ENCODE data around the gene AGO4. TPM values are rescaled to one million over a fixed set of nuclear protein-coding genes. Genes with fewer than 3 reads are reported as not detected.
A peak's percentile ranks its signal among the peaks of the same experiment; 100 is the strongest.
"Not testable (repeated sequence)": the region's sequence is repeated elsewhere in the genome, so short reads cannot be mapped to it uniquely, and the experiment has no call there.

Gene AGO4
- total RNA-seq, 2 donors from 2014 or later, result 5.9 to 8.1 TPM

DNA sequence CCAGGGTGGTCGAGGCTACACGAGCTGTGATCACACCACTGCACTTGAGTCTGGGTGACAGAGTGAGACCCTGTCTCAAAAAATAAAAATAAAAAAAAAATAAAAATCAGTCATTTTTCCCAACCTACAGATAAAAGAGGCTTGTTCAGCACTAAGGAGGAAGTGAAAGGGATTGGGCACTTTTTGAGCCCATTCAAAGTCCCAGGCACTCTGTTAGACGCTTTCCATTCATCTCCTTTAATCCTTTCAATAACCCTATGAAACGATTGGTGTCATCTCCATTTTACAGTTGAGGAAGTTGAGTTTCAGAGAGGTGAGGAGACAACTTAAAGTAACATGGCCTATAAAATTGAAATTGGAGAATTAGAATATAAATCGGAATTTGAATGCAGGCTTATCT, 10.4 kb upstream of the AGO4 start:
- no peaks in the 10 kb centered on the region for H3K4me1 Mint-ChIP-seq
- H3K27me3 Mint-ChIP-seq, result no peaks in the 10 kb centered on the region
- H3K27ac Mint-ChIP-seq, result no peak overlapping the region
- no peaks in the 10 kb centered on the region for H3K9me3 Mint-ChIP-seq
- no peak for ATAC-seq (replicated peaks)
- H3K4me3 Mint-ChIP-seq, result no peak overlapping the region
- no peaks in the 10 kb centered on the region for H3K36me3 Mint-ChIP-seq (ENCODE audit: low read depth)

- H3K4me3 Mint-ChIP-seq; H3K9me3 Mint-ChIP-seq; ATAC-seq (replicated peaks); H3K27ac Mint-ChIP-seq; H3K36me3 Mint-ChIP-seq (ENCODE audit: low read depth); H3K27me3 Mint-ChIP-seq; H3K4me1 Mint-ChIP-seq: not testable (repeated sequence)
Measured at GRCh38 chr1:35798019-35798418, 9.8 kb upstream of the AGO4 start.

- H3K4me3 Mint-ChIP-seq; H3K9me3 Mint-ChIP-seq; ATAC-seq (replicated peaks); H3K27me3 Mint-ChIP-seq; H3K27ac Mint-ChIP-seq; H3K4me1 Mint-ChIP-seq; H3K36me3 Mint-ChIP-seq (ENCODE audit: low read depth): not testable (repeated sequence)
Measured at GRCh38 chr1:35800167-35800887, 7.5 kb upstream of the AGO4 start.

GRCh38 chr1:35808450-35809113, 766 bp downstream of the AGO4 start:
- H3K9me3 Mint-ChIP-seq, result no peaks in the 10 kb centered on the region
- no peaks in the 10 kb centered on the region for H3K27me3 Mint-ChIP-seq
- peak overlapping the region; percentile 78 for H3K27ac Mint-ChIP-seq
- H3K36me3 Mint-ChIP-seq (ENCODE audit: low read depth), result no peaks in the 10 kb centered on the region
- H3K4me3 Mint-ChIP-seq, result peak overlapping the region; percentile 83
- peak; percentile 71 for ATAC-seq (replicated peaks)
- peaks cover 11% of the 10 kb centered on the region for H3K4me1 Mint-ChIP-seq

- Mint-ChIP-seq H3K27ac (peak overlapping the region; percentile 78), H3K36me3 (ENCODE audit: low read depth) (no peaks in the 10 kb centered on the region), H3K4me3 (peak overlapping the region; percentile 83), H3K27me3 (no peaks in the 10 kb centered on the region), H3K9me3 (no peaks in the 10 kb centered on the region), H3K4me1 (peaks cover 10% of the 10 kb centered on the region)
- ATAC-seq (replicated peaks), result no peak
Measured at GRCh38 chr1:35809114-35810095, 1.6 kb downstream of the AGO4 start.

DNA sequence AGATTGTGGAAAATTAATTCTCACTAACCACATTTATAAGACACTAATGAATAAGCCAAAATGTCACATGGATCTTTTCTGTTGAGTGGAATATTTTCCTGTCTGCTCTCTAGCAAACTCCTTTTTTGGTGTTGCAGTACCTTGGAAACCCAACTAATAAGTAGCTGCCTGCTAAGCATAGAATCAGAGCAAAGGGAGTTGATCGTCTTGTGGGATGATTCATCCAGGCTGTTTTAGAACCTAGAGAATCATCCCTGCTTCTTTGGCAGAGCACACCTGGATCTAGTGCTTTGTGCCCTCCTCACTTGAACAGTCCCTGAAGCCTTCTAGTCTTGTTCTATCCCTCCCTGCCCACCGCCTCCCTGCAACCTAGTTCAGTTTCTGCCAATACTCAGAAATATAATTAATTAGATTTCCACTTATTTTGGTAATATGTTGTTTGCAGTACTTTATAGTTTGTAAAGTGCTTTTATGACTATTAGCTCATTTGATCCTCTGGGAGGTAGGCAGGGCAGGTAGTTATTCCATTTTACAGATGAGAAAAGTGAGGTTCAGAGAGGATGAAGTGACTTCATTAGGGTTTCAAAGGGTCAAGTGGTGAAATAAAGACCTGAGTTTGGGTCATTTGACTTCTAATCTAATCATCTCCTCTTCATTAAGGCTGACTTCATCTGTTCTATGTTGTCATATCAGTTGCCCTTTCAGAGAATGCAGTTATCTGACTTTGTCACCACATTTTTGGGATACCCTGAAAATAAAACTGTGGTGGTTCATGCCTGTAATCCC, 2.5 kb downstream of the AGO4 start:
- Mint-ChIP-seq H3K36me3 (ENCODE audit: low read depth) (no peaks in the 10 kb centered on the region), H3K27me3 (no peaks in the 10 kb centered on the region)
- no peak for ATAC-seq (replicated peaks)

GRCh38 chr1:35812754-35813153, 4.9 kb downstream of the AGO4 start:
- ATAC-seq (replicated peaks); H3K4me3 Mint-ChIP-seq; H3K9me3 Mint-ChIP-seq; H3K4me1 Mint-ChIP-seq; H3K27ac Mint-ChIP-seq; H3K27me3 Mint-ChIP-seq; H3K36me3 Mint-ChIP-seq (ENCODE audit: low read depth): not testable (repeated sequence)

More for the DNA sequence above, 2.5 kb downstream of the AGO4 start:
- peak overlapping the region; percentile 78 for H3K27ac Mint-ChIP-seq
- H3K9me3 Mint-ChIP-seq, result no peaks in the 10 kb centered on the region
- peaks cover 5% of the 10 kb centered on the region for H3K4me1 Mint-ChIP-seq
- H3K4me3 Mint-ChIP-seq, result peak overlapping the region; percentile 83

DNA sequence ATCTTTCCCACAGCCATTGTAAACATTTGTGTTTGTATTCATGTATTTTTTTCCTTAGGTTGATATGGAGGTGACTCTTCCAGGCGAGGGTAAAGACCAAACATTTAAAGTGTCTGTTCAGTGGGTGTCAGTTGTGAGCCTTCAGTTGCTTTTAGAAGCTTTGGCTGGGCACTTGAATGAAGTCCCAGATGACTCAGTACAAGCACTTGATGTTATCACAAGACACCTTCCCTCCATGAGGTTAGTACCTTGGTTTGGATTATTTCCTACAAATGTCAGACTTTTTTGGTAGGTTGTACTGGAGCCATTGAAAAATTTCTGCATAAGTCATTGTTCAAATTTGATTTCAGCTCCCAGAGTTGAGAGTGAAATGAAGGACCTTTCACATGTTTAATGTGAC, 17.4 kb downstream of the AGO4 start:
- Mint-ChIP-seq H3K36me3 (ENCODE audit: low read depth) (peaks cover 54% of the 10 kb centered on the region), H3K4me1 (no peaks in the 10 kb centered on the region), H3K9me3 (no peaks in the 10 kb centered on the region), H3K4me3 (no peak overlapping the region), H3K27ac (no peak overlapping the region), H3K27me3 (no peaks in the 10 kb centered on the region)
- ATAC-seq (replicated peaks), result no peak

DNA sequence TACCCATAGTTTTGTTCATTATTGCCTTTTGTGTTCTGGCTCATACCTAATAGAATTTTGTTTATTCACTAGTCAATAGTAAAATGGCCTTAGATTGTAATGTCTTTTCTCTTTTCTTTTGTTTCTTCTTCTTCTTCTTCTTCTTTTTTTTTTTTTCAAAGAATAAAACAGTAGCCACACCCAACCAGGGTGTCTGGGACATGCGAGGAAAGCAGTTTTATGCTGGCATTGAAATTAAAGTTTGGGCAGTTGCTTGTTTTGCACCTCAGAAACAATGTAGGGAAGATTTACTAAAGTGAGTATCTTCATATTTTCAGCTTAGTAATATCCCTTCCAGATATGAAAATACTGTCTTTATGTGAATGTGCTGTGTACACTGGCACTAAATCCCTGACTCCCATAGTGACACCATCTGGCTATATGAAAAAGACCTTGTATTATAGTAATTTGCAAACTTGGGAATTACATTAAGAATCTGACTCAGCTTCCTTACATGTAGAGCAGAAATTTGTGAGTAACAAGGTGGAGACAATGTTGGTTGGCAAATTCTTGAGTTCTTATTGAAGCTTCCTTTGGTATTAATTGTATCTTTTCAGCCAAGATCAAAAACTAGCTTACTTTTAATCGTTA, 24.6 kb downstream of the AGO4 start:
- no peaks in the 10 kb centered on the region for H3K9me3 Mint-ChIP-seq

DNA sequence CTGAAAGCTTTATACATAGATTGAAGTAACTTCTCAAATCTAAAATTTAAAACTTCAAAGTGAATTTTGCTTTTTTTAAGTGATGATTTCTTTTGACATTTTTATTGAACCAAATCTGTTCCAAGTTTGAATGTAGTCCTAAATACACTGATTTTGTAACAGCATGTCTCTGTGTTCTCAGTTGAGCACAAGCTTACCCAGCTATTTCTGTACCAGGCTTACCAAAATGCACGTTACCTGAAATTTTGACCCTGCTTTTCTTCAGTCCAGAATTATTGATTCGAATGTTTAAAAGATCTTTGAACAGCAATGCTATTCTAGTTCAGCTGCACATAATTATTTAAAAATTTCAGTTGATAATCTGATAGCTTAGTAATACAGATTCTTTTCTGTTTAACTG, 25.6 kb downstream of the AGO4 start:
- H3K4me3 Mint-ChIP-seq, result no peak overlapping the region
- H3K27me3 Mint-ChIP-seq, result no peaks in the 10 kb centered on the region
- ATAC-seq (replicated peaks), result no peak
- H3K27ac Mint-ChIP-seq, result no peak overlapping the region
- no peaks in the 10 kb centered on the region for H3K9me3 Mint-ChIP-seq
- peaks cover 76% of the 10 kb centered on the region for H3K36me3 Mint-ChIP-seq (ENCODE audit: low read depth)
- no peaks in the 10 kb centered on the region for H3K4me1 Mint-ChIP-seq

More for the DNA sequence above, 24.6 kb downstream of the AGO4 start:
- H3K27me3 Mint-ChIP-seq, result no peaks in the 10 kb centered on the region
- peak overlapping the region; percentile 37 for H3K27ac Mint-ChIP-seq
- peaks cover 75% of the 10 kb centered on the region for H3K36me3 Mint-ChIP-seq (ENCODE audit: low read depth)
- no peak for ATAC-seq (replicated peaks)
- no peaks in the 10 kb centered on the region for H3K4me1 Mint-ChIP-seq
- no peak overlapping the region for H3K4me3 Mint-ChIP-seq

DNA sequence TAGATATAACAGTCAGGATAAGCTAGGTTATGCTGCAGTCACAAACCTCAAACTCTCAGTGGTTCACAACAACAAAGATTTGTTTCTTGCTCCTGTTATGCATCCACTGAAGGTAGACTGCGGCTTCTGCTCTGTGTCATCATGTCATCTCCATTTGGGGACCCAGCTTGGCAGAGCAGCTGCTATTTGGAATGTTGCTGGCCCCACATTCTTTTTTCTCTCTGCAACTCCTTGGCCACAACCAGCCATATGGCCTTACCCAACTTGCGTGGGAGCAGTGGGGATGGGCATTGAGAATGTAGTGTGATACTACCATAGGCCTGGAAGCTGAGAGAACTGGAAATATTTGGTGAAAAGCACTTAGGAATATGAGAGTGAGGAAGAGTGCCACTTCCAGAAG, 26.4 kb downstream of the AGO4 start:
- H3K4me3 Mint-ChIP-seq, result no peak overlapping the region
- H3K4me1 Mint-ChIP-seq, result no peaks in the 10 kb centered on the region
- H3K36me3 Mint-ChIP-seq (ENCODE audit: low read depth), result peaks cover 72% of the 10 kb centered on the region
- ATAC-seq (replicated peaks), result no peak
- no peak overlapping the region for H3K27ac Mint-ChIP-seq
- no peaks in the 10 kb centered on the region for H3K27me3 Mint-ChIP-seq
- no peaks in the 10 kb centered on the region for H3K9me3 Mint-ChIP-seq

- Mint-ChIP-seq H3K36me3 (ENCODE audit: low read depth) (peaks cover 73% of the 10 kb centered on the region), H3K4me1 (no peaks in the 10 kb centered on the region), H3K4me3 (no peak overlapping the region), H3K27me3 (no peaks in the 10 kb centered on the region), H3K9me3 (no peaks in the 10 kb centered on the region), H3K27ac (no peak overlapping the region)
- no peak for ATAC-seq (replicated peaks)
Measured at GRCh38 chr1:35835398-35835797, 27.6 kb downstream of the AGO4 start.

- no peak for ATAC-seq (replicated peaks)
Measured at GRCh38 chr1:35836734-35837133, 28.9 kb downstream of the AGO4 start.

More at GRCh38 chr1:35836734-35837133, 28.9 kb downstream of the AGO4 start:
- H3K4me3 Mint-ChIP-seq, result no peak overlapping the region
- no peaks in the 10 kb centered on the region for H3K4me1 Mint-ChIP-seq
- no peak overlapping the region for H3K27ac Mint-ChIP-seq
- H3K27me3 Mint-ChIP-seq, result no peaks in the 10 kb centered on the region
- no peaks in the 10 kb centered on the region for H3K9me3 Mint-ChIP-seq
- peaks cover 72% of the 10 kb centered on the region for H3K36me3 Mint-ChIP-seq (ENCODE audit: low read depth)

Measured in activated T-helper 17 cell treated with anti-CD3 and anti-CD28 coated beads, Interleukin-2, amount 50 U/mL, for 72 hours (primary cell).